Small intestine (tissue), 7 donors: Measurements from ENCODE around the gene TSR1. TPM values are rescaled to one million over a fixed set of nuclear protein-coding genes. Genes with fewer than 3 reads are reported as not detected.
A peak's percentile ranks its signal among the peaks of the same experiment; 100 is the strongest.

ENCODE experiments used
- DNase-seq, 2 donors: peaks; one replicate each; pipeline versions ENCODE4 v3.0.0 to v3.0.0-alpha.2; 2013
- FAIRE-seq: peaks from 2 replicates; lab custom pipeline; 2012; peaks lifted over from hg19 to GRCh38; lab: Jason Lieb, UNC
- H3K27ac ChIP-seq, 3 donors: one replicate each; pipeline ENCODE4 v1.5.1; 2013; ENCODE audit warnings: low read length in 2 of 3, mild to moderate bottlenecking in 2 of 3, control low read depth in 1 of 3, inconsistent platforms in 1 of 3, low read depth in 1 of 3, moderate library complexity in 1 of 3
- H3K27me3 ChIP-seq, 3 donors: one replicate each; pipeline ENCODE4 v1.6.1; 2013; ENCODE audit warnings: low read length in 3 of 3, inconsistent platforms in 1 of 3; ENCODE audit not compliant: control insufficient read depth in 3 of 3, insufficient read depth in 3 of 3
- H3K36me3 ChIP-seq, 3 donors: one replicate each; pipeline ENCODE4 v1.6.1; 2013; ENCODE audit warnings: low read length in 3 of 3, inconsistent platforms in 1 of 3, low read depth in 1 of 3, mild to moderate bottlenecking in 1 of 3, moderate library complexity in 1 of 3; ENCODE audit not compliant: control insufficient read depth in 3 of 3, insufficient read depth in 2 of 3
- H3K4me1 ChIP-seq, 3 donors: one replicate each; pipeline ENCODE4 v1.6.1; 2013; ENCODE audit warnings: low read length in 2 of 3, inconsistent platforms in 1 of 3, low read depth in 1 of 3, mild to moderate bottlenecking in 1 of 3, moderate library complexity in 1 of 3; ENCODE audit not compliant: control insufficient read depth in 3 of 3, insufficient read depth in 2 of 3
- H3K4me3 ChIP-seq, 3 donors: one replicate each; pipeline ENCODE4 v1.5.1; 2013; ENCODE audit warnings: low read length in 3 of 3, control low read depth in 1 of 3, inconsistent platforms in 1 of 3, low read depth in 1 of 3, mild to moderate bottlenecking in 1 of 3, moderate library complexity in 1 of 3
- H3K9me3 ChIP-seq, 2 donors: one replicate each; pipeline ENCODE4 v1.6.1; 2013; ENCODE audit warnings: low read depth in 1 of 2, low read length in 1 of 2; ENCODE audit not compliant: control insufficient read depth in 2 of 2, insufficient read depth in 1 of 2
- WGBS, 3 donors: extraction: QIAGEN DNeasy Blood & Tissue Kit; methylation state at CpG; one replicate each; pipeline ENCODE4 v1.1.7; 2013; 5-methylcytosine and 5-hydroxymethylcytosine counted together
- polyA plus RNA-seq, 4 donors: library from polyadenylated mRNA; stranded (reverse) in 3 of 4; unstranded in 1 of 4; fragments of 200-250 nt in 3 of 4; fragments of 120-200 nt in 1 of 4; gene quantifications; one replicate each; pipeline versions ENCODE4 v1.2.1 to v1.2.3, GENCODE V29; 2013
- donor health status: healthy with polysubstance abuse.
- donor health status: control.
- donor health status: control.
- donor health status: Bipolar disorder and iron deficiency.
- donor health status: healthy.

Gene TSR1
- polyA plus RNA-seq, 4 donors: 4.5 to 20.8 (median 11.7) TPM

GRCh38 chr17:2337544-2338314, 1.5 kb upstream of the TSR1 start:
- Histone ChIP-seq H3K4me3 (peak overlapping the region; percentile 79 to 91 (median 86)), H3K27ac (peak overlapping the region in 2 of 3 donors; percentile 52 to 83), H3K27me3 (no peaks in the 10 kb centered on the region), H3K36me3 (peaks cover 2 to 18% (median 7%) of the 10 kb centered on the region in 3 donors), H3K9me3 (no peaks in the 10 kb centered on the region), H3K4me1 (peaks cover 0 to 12% (median 5%) of the 10 kb centered on the region in 3 donors)
- FAIRE-seq (no peak), DNase-seq (peak; percentile 57 to 77)
- WGBS, 3 donors: 1% methylated on average over 47 to 92 of the region's 92 CpGs

- no peaks in the 10 kb centered on the region for H3K9me3 ChIP-seq
- DNase-seq (peak; percentile 23 to 72), FAIRE-seq (no peak)
- H3K27me3 ChIP-seq: no peaks in the 10 kb centered on the region
- H3K36me3 ChIP-seq: peaks cover 2 to 20% (median 8%) of the 10 kb centered on the region in 3 donors
- H3K27ac ChIP-seq: peak within 1 kb of the TSS; percentile 82 to 91 (median 89)
- H3K4me3 ChIP-seq: peak within 1 kb of the TSS; percentile 79 to 91 (median 86)
- 0 to 1% (median 0%) methylated on average over 47 to 77 of the region's 77 CpGs for WGBS, 3 donors
- peaks cover 0 to 12% (median 5%) of the 10 kb centered on the region in 3 donors for H3K4me1 ChIP-seq
Measured at GRCh38 chr17:2336852-2337543, 741 bp upstream of the TSR1 start, which contains the start of gene SGSM2. TSS of gene SGSM2 (plus strand) at chr17:2337501. CDS start at chr17:2337689, 188 bp downstream.

- peaks cover 0 to 12% (median 5%) of the 10 kb centered on the region in 3 donors for H3K4me1 ChIP-seq
- no peaks in the 10 kb centered on the region for H3K9me3 ChIP-seq
- no peak for DNase-seq
- FAIRE-seq: no peak
- WGBS, 3 donors: 1 to 3% (median 1%) methylated on average over 17 of the region's 17 CpGs
- H3K4me3 ChIP-seq: peak overlapping the region; percentile 80 to 91 (median 86)
- peaks cover 2 to 24% (median 15%) of the 10 kb centered on the region in 3 donors for H3K36me3 ChIP-seq
- H3K27ac ChIP-seq: peak overlapping the region in 2 of 3 donors; percentile 8 to 91
- no peaks in the 10 kb centered on the region for H3K27me3 ChIP-seq
Measured at GRCh38 chr17:2335726-2336214, 487 bp downstream of the TSR1 start.

- 56 to 92% (median 69%) methylated on average over 3 of the region's 3 CpGs for WGBS, 3 donors
- FAIRE-seq: no peak
Measured at GRCh38 chr17:2331303-2331702, 5.0 kb downstream of the TSR1 start.

GRCh38 chr17:2323629-2324314, 12.5 kb downstream of the TSR1 start:
- no peaks in the 10 kb centered on the region for H3K9me3 ChIP-seq
- DNase-seq (no peak), FAIRE-seq (no peak)
- H3K36me3 ChIP-seq: peaks cover 13 to 51% (median 19%) of the 10 kb centered on the region in 3 donors
- no peaks in the 10 kb centered on the region for H3K4me1 ChIP-seq
- no peak overlapping the region for H3K4me3 ChIP-seq
- no peak overlapping the region for H3K27ac ChIP-seq
- whole genome bisulfite sequencing, 3 donors: 76 to 88% (median 77%) methylated on average over 2 of the region's 2 CpGs
- H3K27me3 ChIP-seq: no peaks in the 10 kb centered on the region

More at GRCh38 chr17:2331303-2331702, 5.0 kb downstream of the TSR1 start:
- peaks cover 0 to 5% (median 4%) of the 10 kb centered on the region in 3 donors for H3K4me1 ChIP-seq
- no peaks in the 10 kb centered on the region for H3K27me3 ChIP-seq
- H3K36me3 ChIP-seq: peaks cover 9 to 55% (median 25%) of the 10 kb centered on the region in 3 donors
- no peak overlapping the region for H3K27ac ChIP-seq
- no peak overlapping the region for H3K4me3 ChIP-seq
- H3K9me3 ChIP-seq: no peaks in the 10 kb centered on the region
- no peak for DNase-seq

GRCh38 chr17:2321399-2321798, 14.9 kb downstream of the TSR1 start:
- 65 to 71% (median 67%) methylated on average over 1 of the region's 1 CpG for WGBS, 3 donors
- H3K27me3 ChIP-seq: no peaks in the 10 kb centered on the region
- peaks cover 13 to 30% (median 17%) of the 10 kb centered on the region in 3 donors for H3K36me3 ChIP-seq
- H3K4me1 ChIP-seq: no peaks in the 10 kb centered on the region
- no peak for FAIRE-seq
- no peak overlapping the region for H3K4me3 ChIP-seq
- no peak overlapping the region for H3K27ac ChIP-seq
- H3K9me3 ChIP-seq: no peaks in the 10 kb centered on the region
- DNase-seq: no peak

GRCh38 chr17:2319051-2319450, 17.2 kb downstream of the TSR1 start:
- FAIRE-seq (no peak), DNase-seq (no peak)
- Histone ChIP-seq H3K4me1 (no peaks in the 10 kb centered on the region), H3K27ac (no peak overlapping the region), H3K4me3 (no peak overlapping the region), H3K9me3 (no peaks in the 10 kb centered on the region), H3K27me3 (no peaks in the 10 kb centered on the region), H3K36me3 (peaks cover 5 to 19% (median 9%) of the 10 kb centered on the region in 3 donors)

GRCh38 chr17:2317796-2318195, 18.5 kb downstream of the TSR1 start:
- no peak overlapping the region for H3K4me3 ChIP-seq
- no peaks in the 10 kb centered on the region for H3K27me3 ChIP-seq
- no peak overlapping the region for H3K27ac ChIP-seq
- H3K4me1 ChIP-seq: no peaks in the 10 kb centered on the region
- H3K9me3 ChIP-seq: no peaks in the 10 kb centered on the region
- DNase-seq (no peak), FAIRE-seq (no peak)
- peaks cover under 1 to 16% (median 3%) of the 10 kb centered on the region in 3 donors for H3K36me3 ChIP-seq
- 92 to 95% (median 95%) methylated on average over 3 of the region's 3 CpGs for WGBS, 3 donors
